Activated naive CD8-positive, alpha-beta T cell treated with anti-CD3 and anti-CD28 coated beads, Interleukin-2, amount 50 U/mL, for 16 hours (primary cell): ENCODE results near the gene PRPF31.

Source experiments
- DNase-seq: peaks from one replicate; pipeline ENCODE4 v3.0.0-alpha.2; 2020; ENCODE audit warnings: low read depth, low spot score

The PRPF31 gene

GRCh38 chr19:54107876-54108490 lies 7.6 kb upstream of the PRPF31 start:
- no peak for DNase-seq

- no peak for DNase-seq
These were observed 7.1 kb upstream of the PRPF31 start for GRCh38 chr19:54108496-54108895.

DNA sequence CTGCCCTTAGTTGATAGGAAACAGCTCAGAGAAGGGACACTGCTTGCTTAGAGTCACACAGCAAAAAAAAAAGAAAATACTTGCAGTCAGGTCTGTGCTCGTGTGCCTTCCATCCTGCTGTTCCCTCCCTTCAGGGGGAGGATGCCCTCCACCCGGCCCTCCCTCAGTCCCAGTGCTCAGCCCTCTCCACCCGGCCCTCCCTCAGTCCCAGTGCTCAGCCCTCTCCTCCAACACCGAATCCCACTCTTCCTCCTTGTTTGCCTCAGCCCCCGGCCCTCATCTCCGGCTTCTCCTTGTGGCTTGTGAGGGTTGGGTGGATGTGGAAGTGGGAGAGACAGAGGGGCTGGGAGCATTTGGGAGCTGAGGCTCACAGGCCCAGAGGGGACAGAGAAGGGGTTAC lies 5.9 kb upstream of the PRPF31 start:
- DNase-seq = no peak

GRCh38 chr19:54114340-54115108 lies 1.0 kb upstream of the PRPF31 start:
- DNase-seq = no peak

DNA sequence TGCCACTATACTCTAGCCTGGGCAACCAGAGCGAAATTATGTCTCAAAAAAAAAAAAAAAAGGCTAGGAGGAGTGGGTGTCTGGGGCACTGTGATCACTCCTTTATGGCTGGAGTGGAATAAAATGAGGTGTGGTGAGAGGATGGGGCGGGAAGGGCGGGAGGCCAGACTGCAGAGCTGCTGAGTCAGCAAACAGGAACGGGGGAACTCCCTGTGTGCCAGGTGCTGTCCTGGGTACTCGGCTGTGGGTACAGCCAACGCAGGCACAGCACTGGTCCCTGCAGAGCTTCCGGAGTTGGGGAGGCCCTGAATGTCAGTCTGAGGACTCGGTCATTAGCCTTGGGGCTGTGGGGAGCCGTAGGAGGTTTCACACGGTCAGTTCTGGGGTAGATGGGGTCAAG lies 5.7 kb downstream of the PRPF31 start:
- DNase-seq = no peak

DNA sequence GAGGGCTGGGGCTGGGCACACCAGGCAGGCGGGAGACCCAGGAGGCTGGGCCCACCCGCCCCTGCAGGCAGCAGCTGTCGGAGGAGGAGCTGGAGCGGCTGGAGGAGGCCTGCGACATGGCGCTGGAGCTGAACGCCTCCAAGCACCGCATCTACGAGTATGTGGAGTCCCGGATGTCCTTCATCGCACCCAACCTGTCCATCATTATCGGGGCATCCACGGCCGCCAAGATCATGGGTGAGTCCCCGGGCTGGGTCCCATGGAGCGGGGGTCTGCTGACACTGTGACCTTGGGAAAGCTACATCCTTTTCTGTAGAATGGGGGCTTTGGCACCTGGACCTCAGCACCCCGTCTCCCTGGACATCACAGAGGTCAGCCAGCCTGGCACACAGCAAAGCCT lies 8.1 kb downstream of the PRPF31 start:
- no peak for DNase-seq

GRCh38 chr19:54124393-54124792 lies 8.8 kb downstream of the PRPF31 start:
- no peak for DNase-seq

GRCh38 chr19:54125713-54126112 lies 10.2 kb downstream of the PRPF31 start:
- no peak for DNase-seq

GRCh38 chr19:54127688-54128440 lies 12.3 kb downstream of the PRPF31 start:
- DNase-seq = no peak

DNA sequence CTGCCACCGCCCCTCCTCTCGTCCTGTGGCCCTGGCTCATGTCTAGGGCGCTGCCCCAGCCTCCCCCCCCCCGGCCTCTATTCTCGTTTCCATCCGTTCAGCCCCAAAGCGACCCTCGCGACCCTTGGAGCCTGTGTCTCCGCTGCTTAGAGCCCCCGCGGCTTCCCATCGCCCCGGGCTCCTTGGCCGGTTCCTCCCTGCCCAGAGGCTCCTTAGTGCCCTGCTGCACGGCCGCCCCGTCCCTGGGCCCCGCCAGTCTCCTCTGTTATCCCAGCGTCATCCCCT lies 12.8 kb downstream of the PRPF31 start:
- no peak for DNase-seq

- DNase-seq = no peak
These were observed 13.5 kb downstream of the PRPF31 start for GRCh38 chr19:54128796-54129616.

DNA sequence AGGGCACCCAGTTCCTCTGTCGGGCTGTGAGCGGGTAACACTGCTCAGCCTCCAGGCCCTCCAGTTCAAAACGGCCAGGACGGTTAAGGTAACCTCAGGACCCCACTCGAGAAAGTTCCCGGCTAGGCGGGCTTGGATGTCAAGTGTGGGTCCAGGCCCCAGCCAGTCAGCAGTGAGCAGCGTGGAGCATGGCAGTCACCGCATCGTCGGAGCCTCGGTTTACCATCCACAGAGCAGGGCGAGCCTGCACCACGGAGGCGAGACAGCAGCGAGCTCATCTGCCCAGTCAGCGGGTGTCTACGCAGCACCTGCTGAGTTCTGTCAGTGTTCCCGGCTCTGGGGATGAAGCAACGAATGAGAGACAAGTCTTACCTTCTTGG lies 14.1 kb downstream of the PRPF31 start:
- no peak for DNase-seq

- DNase-seq = no peak
These were observed 17.9 kb downstream of the PRPF31 start for GRCh38 chr19:54133312-54133956.

DNA sequence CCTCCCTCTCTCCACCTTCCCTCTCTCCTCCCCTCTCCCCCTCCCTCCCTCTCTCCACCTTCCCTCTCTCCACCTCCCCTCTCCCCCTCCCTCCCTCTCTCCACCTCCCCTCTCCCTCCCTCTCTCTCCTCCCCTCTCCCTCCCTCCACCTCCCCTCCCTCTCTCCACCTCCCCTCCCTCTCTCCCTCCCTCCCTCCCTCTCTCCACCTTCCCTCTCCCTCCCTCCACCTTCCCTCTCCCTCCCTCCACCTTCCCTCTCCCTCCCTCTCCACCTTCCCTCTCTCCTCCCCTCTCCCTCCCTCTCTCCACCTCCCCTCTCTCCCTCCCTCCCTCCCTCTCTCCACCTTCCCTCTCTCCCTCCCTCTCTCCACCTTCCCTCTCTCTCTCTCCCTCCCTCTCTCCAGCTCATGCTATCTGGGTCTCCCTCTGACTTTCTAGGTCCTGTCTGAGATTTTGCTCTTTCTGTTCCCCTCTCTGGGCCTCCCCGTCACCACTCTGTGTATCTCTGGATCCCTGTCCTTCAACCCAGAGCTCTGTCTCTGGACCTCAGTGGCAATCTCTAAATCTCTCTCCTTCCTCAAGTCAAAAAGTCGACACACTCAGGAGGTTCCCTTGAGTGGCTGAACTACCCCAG lies 18.5 kb downstream of the PRPF31 start:
- DNase-seq = no peak

GRCh38 chr19:54136086-54136863 lies 20.7 kb downstream of the PRPF31 start:
- no peak for DNase-seq

DNA sequence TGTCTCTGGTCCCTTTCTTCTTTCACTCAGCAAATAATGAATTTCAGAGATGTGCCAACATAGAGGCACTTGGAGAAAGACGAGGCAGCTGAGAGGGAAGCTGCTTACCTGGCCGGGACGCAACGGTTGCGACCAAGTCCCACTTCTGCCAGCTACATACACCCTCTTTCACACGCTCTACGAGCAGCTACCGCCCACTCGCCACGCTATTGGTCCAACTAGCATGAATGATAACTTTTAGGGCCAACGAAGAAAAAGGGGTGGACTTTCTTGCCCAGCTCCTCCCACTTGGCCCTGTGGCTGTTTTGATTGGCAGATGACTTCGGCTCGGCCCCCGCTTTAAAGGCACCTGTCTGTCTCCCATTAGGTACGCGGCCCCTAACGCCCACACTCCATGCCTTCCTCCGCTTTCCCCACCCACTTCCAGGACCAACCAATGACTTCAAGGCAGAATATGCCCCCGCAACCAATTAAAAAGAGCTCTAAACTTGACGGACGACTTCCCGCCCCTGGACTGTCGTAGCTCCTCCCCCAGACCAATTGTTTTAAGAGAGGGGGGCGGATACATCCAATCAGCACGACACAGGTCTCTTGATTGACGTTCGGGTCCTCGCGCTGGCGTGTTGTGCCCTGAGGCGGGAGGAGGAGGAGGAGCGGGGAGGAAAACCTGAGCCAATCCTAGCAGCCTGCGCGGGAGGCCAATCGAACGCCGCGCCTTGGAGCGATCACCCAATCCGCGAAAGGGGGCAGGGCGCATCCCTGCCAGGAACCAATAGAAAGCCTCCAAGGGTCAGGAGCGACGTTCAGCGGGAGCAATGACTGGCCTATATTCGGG lies 21.5 kb downstream of the PRPF31 start:
- peak; percentile 98 for DNase-seq

DNA sequence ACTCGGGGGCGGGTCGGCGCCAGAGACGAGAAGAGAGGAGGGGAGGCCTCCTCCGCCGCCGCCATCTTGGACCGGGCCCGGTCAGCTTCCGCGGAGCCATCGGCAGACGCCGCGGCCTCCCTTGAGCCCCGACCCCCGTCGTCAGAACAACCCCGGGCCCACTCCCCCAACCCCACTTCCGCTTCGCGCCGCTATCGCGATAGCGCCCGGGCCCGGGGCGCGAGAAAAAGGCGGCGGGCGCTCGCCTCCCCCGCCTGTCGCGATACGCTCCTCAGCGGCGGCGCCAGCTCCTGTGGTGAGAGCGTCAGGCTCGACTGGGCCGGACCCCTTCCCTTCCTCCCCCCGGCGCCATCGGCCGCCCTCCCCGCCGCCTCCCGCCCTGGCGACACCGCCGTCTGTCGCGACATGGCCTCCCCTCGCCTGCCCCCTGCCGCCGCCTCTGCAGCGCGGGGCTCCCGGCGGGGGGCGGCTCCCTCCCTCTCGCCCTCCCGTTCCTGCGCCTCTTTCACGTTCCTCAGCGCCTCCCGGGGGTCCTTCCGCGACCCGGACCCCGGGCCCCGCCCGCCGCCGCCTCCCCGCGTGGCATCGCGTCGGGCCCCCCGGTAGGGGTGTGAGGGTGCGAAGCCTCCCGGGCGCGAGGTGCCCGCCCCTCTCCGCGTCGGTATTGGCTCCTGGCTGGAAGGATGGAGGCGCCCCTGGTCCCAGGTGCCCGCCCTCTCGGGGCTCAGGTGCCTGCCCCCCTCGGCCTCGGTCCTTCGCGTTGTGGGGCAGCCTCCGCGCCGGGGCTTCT lies 22.3 kb downstream of the PRPF31 start, which contains the start of gene CNOT3:
Gene CNOT3, plus strand, starts transcription at position 64 of the 790 bp plus-strand sequence. CDS start 5,217 bp downstream, outside the sequence.
- DNase-seq = no peak

- DNase-seq = no peak
These were observed 23.1 kb downstream of the PRPF31 start for GRCh38 chr19:54138489-54139256.
